OCI-LY7 (cell line): ENCODE data around the gene BFSP2.

Experiments
- CTCF ChIP-seq: fragments of 200-600 bp; sonication (generic); conservative IDR thresholded peaks from 2 replicates; pipeline ENCODE4 v1.5.1; 2014; ENCODE audit warnings: mild to moderate bottlenecking, antibody characterized with exemption, low read length, moderate library complexity, mixed read lengths
- EZH2phosphoT487 ChIP-seq: fragments of 200-600 bp; sonication (generic); IDR thresholded peaks from 2 replicates; pipeline ENCODE4 v1.6.1; 2018; ENCODE audit warnings: low read depth, borderline replicate concordance, mild to moderate bottlenecking, mixed run types, antibody characterized with exemption, low read length, moderate library complexity, mixed read lengths

GRCh38 chr3:133459400-133459799 is 59.5 kb downstream of the BFSP2 start:
- TF ChIP-seq CTCF = no peak
- TF ChIP-seq EZH2phosphoT487 = no peak
